Stimulated activated CD8-positive, alpha-beta memory T cell treated with anti-CD3 and anti-CD28 coated beads, Interleukin-2, amount 100 ng/mL, for 1 hour (primary cell): ENCODE data around the gene LRIT2.

Experiments used
- DNase-seq, 2 donors: peaks; one replicate each; pipeline ENCODE4 v3.0.0-alpha.2; 2020; ENCODE audit warnings: low read depth in 2 of 2

Gene LRIT2

GRCh38 chr10:84225427-84226173, at the start of gene LRIT2:
TSS of gene LRIT2 (minus strand) at chr10:84225544. CDS start at chr10:84225520, 24 bp downstream.
- DNase-seq: no peak

- no peak for DNase-seq
Measured at GRCh38 chr10:84270708-84271107, 45.4 kb upstream of the LRIT2 start.

DNA sequence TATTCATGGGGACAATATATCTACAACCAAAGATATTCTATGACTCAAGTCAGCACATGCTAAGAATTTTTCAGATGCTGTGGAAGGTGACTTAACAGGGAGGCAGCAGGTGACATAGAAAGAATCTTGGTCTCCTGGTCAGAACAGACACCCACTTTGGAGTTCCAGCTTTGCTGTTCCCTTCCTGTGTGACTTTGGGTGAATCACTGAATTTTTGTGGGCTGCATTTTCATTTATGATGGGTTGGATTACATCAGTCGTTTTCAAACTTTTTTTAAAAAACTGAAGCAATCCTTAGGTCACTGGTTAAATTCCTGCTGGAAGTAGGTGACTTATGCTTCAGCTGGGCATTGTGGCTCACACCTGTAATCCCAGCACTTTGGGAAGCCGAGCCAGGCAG, 44.4 kb upstream of the LRIT2 start:
- DNase-seq: no peak

GRCh38 chr10:84269162-84269561, 43.8 kb upstream of the LRIT2 start:
- no peak for DNase-seq

DNA sequence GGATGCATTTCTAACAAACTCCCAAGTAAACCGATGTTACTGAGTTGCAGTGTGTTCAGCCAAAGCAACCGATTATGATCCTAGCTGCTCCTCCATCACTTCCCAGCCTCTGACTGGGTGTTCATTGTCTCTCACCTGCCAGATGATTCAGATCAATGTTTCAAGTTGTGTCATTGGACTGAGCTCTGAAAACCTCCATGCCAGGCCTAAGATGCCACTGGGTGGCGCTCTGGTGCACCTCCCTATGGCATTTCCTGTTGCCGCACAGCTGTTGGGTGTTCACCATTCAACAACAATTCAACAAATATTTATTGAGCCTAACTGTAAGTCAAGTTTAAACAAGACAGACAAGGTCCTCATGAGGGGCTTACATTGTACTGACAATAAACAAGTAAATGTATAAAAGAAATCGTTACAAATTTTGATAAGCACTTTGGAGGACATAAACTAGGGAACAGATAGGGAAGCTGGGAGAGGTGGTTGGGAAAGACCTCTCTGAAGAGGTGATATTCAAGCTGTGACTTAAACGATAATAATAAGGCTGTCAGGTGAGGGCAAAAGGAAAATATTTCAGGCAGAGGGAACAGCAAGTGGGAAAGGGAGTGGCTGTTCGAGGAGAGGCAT, 42.3 kb upstream of the LRIT2 start:
- peak; percentile 25 to 37 for DNase-seq

- DNase-seq: no peak
Measured at GRCh38 chr10:84265418-84265817, 40.1 kb upstream of the LRIT2 start.

- peak; percentile 46 to 53 for DNase-seq
Measured at GRCh38 chr10:84264611-84265141, 39.3 kb upstream of the LRIT2 start.

GRCh38 chr10:84263716-84264115, 38.4 kb upstream of the LRIT2 start:
- no peak for DNase-seq

DNA sequence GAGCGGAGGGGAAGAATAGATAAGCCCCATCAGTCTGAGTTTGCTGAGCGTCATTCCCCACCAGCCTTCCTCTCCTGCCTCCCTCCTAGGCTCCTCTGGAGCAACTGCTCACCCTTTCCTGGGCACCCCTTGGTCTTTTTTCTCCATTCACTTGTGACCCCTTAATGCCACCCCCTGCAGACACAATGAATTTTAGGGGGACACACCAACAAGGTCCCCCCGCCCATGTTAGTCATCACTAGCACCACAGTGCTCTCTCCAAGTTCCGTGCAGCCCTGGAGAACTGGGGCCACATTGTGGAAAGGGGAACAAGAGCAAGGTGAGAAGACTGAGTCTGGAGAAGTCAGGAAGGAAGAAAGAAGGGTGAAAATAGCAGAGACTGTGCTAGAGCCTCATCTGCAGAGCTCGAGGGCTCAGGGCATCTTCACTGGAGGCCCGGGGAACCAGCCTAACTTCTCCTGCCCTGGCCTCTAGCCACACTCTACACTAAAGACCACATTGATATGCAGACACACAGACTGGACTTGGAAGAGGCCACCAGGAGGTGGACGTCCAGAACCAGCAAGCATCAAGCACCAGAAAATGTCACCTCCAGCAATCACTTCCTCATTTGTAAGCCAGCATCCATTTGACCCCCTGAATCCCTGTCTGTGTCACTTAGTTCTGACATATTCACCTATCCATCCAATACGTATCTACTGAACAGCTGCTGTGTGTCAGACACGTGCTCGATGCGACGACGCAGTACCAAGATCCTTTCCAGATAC, 37.0 kb upstream of the LRIT2 start:
- DNase-seq: no peak

GRCh38 chr10:84261236-84261915, 36.0 kb upstream of the LRIT2 start:
- DNase-seq: no peak

GRCh38 chr10:84258034-84258695, 32.8 kb upstream of the LRIT2 start:
- DNase-seq: no peak

DNA sequence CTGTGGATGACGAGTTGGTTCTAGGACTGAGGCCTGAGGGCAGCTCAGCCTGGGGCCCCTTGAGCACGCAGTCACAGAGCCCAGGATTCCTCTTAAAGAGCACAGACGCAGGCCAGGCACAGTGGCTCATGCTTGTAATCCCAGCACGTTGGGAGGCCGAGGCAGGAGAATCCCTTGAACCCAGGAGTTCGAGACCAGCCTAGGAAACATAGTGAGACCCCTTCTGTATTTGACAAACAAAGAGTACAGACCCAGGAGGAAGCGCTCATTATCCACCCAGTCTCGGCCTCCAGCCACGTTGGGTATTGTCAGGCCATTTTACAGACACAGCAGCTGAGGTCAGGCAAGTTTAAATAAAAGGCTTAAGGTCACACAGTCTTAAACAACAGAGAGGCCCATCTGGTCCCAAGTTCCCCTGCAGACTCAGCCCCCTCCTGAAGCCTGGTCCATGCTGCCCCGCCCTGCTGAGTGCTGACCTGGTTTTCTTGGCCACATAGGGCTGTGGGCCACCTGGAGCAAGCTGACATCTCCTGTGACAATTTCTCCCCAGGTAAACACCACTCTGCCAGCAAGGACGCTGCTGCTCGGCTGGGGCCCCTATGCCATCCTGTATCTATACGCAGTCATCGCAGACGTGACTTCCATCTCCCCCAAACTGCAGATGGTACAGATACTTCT, 32.1 kb upstream of the LRIT2 start:
- no peak for DNase-seq

DNA sequence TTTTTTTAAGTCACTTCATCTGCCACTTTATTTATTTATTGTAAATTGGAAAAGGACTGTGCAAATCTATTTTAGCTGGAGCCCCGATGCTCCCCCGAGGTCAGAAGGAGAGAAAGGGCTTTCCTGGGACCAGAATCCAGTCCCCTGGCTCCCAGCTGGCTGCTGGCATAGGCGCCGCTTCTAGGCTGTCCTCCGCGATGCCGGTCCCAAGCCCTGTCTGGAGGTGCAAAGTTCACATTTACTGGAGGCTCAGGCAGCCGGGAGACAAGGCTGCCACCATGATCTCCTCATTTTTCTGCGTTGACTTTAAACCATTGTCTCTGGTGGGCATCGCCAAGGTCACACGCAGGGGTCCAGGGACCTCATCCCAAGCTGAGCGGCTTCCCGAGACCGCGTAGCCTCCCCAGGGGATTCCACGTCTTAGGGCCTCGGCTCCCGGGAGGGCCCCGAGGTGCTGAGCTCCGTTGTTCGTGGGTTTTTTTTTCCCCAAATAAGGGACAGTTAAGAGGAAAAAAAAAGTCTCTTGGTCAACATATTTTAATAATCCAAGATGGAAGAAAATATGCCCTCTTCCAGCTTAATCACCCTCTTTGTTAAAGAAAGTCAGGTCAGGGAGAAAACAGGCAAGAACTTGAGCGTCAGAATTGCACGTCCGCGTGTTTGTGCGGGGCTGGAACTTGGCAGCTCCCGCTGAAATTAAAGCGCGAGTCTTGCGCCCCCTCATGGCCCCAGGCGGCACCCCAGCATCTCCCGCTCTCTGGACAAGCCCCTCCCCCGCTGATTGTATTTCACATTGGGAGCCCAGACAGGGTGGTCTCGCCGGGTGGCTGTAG, 31.4 kb upstream of the LRIT2 start:
- DNase-seq: no peak

GRCh38 chr10:84254552-84255478, 29.5 kb upstream of the LRIT2 start:
- DNase-seq: no peak

DNA sequence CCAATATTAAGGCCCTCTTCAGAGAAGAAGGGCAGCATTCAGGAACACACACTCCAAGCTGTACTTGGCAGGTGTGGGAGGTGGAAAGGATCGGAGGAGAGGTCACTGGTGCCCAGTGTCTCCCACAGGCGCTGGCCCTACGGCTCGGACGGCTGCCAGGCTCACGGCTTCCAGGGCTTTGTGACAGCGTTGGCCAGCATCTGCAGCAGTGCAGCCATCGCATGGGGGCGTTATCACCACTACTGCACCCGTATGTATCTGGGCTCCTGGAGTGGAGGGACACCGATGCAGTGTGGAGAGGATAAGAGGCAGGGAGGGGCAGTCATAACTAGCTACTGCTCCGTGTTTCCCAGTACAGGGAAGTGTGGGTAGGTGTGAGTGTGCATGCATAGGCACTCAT, 23.4 kb upstream of the LRIT2 start:
- no peak for DNase-seq

DNA sequence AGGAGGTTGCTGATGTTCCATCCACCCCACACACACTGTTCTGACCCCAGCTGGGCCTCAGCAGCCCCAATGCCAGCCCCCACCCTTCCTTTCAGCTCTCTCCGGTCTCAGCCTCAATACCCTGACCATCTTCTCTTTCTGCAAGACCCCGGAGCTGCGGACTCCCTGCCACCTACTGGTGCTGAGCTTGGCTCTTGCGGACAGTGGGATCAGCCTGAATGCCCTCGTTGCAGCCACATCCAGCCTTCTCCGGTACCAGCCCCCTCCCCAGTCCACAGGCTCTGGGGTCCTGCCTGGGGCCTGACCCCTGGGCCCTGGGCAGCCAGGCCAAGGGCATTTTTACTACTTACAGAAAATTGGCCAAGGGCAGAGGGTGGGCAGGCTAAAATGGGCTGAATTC, 22.2 kb upstream of the LRIT2 start:
- DNase-seq: no peak

DNA sequence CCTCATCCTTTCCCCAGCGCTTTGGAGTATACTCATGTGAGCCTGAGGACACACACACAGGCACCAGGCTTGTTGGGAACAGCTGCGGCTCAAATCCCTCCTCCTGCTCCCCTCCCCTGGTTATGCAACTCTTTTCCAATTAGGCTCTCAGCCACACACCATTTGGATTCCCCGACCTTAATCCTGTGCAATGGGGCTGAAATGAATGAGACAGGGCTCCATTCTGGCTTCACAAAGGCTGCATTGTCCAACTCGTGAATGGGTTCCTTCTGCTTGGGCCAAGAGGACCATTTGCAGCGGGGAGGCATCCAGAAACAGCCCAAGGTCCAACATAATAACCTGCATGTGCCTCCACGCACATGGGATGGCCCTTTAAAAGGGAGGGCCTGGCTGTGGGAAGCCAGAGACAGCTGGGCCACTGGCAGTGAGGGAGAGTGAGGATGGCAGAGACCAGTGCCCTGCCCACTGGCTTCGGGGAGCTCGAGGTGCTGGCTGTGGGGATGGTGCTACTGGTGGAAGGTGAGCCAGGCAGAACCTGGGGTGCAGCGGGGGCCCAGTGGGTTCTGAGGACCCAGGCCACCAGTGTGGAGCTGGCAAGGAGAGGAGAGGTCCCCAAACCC, 19.4 kb upstream of the LRIT2 start, which contains the start of gene RGR:
RGR (plus strand) TSS at position 403 of the 620 bp plus-strand sequence; CDS start at position 441, 38 bp downstream.
- no peak for DNase-seq

- no peak for DNase-seq
Measured at GRCh38 chr10:84243759-84244158, 18.4 kb upstream of the LRIT2 start.
